Measurements from ENCODE around the gene ZNF792.
"Not testable (repeated sequence)": the region's sequence is repeated elsewhere in the genome, so short reads cannot be mapped to it uniquely, and the experiment has no call there.

ZNF792 gene

DNA sequence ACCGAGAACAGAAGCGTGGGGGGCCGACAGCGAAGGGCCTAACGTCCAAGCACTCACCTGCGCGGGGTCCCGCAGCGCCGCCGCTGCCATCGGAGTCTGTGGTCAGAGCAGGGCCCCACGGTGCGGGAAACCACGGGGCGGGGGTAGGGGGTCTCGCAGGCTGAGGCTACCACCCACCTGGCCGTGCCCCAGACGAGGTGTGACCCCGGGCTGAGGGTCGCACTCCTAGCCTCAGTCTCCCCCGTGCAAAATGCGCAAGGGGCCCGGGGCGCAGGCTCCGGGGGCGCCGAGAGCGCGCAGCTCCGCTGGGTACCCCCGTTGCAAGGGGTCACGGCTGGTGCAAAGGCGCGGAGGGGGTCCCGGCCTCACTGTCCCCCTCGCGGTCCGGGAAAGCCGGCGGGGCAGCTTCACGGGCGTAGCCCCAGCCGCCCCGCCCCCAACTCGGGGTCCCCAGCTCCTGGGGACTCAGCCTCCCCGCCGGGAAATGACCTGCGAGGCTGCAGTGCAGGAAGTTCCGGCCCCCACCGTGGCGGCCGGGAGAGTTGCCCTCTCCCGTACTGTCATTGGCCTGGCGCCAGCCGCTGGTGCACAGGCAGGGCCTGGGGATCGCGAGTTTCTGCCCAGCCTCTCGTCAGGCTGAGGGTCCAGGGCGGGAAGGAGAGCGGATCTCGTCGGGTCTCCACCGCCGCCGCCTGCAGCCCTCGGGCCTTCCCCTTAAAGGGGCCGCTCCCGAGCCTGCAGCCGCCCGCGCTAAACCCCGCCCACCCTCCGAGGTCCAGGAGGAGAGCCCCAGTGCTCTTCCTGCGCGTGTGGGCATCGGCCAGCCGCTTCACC is at the start of gene ZNF792:
Gene ZNF792, minus strand, starts transcription at position 657 of the 834 bp plus-strand sequence. Its CDS starts 567 bp downstream, at position 90.
- peak; percentile 51 for DNase-seq

DNA sequence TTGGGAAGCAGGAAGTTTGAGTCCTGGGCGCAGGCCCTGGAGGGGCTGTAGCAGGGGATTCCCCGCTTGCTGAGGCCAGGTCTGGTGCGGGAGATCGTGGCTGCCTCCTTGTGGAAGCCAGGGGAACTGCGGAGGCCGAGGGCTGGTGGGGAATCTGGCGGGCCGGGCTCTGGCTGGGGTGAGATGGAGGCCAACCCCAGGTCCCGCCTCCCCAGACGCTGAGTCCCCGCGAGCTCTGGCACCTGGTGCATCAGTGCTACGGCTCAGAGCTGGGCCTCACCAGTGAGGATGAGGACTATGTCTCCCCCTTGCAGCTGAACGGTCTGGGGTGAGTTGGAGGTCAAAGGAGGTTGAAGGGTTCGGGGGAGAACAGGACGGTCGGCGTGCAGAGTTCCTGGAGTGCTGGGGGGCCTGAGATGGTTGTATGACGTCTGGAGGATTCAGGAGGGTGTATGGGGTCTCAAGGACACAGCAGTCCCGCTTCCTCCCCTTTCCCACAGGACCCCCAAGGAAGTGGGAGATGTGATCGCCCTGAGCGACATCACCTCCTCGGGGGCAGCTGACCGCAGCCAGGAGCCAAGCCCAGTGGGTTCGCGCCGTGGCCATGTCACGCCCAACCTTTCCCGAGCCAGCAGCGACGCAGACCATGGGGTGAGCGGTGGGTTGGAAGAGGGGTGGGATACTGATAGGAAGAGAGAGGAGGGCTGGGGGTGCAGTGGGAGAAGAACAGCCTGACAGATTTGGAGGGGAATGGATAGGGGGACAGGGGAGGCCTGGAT is 49.2 kb upstream of the ZNF792 start:
- peak; percentile 77 for DNase-seq

DNA sequence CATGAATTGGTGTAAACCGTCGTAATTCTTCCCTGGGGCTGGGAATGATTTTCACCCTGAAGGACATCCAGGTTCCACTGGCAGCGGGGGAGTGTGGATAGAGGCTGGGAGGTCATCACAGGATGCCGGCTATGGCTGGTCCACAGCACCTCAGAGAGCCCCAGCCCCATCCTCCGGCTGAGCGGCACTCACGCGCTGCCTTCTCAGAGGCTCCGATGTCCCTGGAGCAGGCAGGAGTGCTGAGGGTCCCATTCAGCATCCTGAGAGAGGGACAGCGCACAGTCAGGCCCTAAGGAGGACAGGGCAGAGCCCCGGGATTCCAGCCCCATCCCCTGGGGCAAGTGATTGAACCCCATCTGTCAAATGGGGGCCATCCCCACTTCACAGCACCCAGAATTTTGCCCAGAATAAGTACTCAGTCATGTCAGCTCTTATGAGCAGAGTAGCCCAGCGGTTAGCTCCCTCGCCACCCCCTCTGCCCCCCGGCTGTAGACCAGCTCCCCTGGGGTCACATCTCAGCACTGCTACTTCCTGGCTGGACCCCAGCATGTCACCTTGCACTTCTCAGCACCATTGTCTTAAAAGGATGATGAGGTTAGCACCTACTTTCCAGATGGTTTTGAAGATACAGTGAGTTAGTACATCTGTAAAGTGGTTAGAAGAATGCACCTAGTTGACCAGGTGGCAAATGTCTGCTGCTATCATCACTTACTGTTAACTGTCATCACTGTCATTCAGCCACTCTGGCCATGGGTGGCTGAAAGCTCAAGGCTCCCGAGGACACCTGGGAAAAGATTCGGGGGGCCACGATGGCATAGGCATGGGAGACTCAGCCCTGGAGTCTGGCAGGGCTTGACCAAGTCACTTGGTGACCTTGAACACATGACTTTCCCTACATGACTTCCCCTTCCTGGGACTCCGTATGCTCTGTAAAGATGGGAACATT is 48.0 kb upstream of the ZNF792 start:
- no peak for DNase-seq

DNA sequence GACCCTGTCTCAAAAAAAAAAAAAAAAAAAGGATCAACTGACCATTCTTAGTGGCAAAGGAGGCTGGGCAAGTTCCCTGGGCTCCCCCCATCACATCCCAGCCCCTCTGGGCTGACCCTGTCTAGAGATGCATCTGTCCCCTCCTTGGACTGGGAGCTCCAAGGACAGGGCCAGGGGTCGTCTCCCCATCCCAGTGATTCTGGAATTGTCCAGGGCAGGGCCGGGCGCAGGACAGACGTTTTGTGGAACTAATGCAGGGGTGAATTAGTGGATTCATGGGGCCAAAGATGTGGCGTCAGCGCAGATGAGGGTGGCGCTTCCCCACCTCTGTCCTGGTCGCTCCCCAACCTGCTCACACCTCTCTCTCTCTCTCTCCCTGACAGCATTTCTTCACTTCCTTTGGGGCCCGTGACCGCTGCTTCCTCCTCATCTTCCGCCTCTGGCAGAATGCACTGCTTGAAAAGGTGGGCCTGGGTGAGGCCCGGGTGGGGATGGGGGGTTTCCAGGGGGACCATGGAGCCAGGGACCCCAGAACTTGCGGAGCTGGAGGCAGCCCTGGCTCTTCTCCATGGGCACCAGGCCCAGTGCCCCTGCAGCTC is 47.2 kb upstream of the ZNF792 start:
- DNase-seq: no peak

DNA sequence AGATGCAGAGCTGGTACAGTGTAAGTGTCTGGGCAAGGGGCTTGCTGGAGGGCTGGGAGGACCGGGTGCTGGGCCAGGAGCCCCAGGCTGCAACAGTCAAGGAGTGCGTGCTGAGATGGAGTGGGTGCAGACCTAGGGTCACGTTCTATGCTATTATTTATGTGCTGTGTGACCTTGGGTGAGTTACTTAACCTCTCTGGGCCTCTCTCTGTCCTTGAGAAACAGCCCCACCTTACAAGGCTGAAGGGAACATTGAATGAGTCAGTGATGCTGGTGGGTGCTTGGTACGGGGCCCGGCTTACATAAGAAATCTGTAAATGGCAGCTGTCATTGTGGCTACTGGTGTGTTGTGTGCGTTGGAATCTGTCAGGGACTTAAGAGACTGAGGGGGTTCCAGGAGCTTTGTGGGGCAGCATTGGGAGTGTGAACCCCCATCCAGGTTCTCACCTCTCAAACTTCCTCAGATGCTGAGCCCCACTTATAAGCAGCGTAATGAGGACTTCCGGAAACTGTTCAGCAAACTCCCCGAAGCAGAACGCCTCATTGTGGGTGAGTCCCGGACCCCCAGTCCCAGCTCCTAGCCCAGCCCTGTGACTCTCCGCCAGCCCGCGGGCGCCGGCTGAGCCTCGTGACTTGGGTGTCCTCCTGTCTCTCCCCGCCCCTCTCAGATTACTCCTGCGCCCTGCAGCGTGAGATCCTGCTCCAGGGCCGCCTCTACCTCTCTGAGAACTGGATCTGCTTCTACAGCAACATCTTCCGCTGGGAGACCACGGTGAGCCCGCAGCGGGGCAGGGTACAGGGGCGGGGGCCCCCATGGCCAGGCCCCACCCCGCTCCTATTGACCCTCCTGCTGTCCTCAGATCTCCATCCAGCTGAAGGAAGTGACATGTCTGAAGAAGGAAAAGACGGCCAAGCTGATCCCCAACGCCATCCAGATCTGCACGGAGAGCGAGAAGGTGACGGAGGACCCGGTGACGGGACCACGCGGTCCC is 45.7 kb upstream of the ZNF792 start:
- DNase-seq: no peak

DNA sequence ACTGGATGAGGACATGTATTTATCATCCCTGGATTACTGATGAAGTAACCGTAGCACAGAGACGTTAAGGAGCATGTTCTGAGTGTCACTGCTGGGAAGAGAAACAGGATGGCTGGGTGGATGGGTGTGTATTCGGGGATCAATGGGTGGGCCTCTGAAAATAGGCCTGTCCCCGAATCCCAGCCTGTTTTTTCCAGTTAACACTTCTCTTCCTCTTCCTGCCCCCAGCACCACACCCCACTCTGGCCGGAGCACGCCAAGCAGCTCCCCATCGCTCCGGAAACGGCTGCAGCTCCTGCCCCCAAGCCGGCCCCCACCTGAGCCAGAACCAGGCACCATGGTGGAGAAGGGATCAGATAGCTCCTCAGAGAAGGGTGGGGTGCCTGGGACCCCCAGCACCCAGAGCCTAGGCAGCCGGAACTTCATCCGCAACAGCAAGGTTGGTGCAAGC is 44.9 kb upstream of the ZNF792 start:
- DNase-seq: no peak

DNA sequence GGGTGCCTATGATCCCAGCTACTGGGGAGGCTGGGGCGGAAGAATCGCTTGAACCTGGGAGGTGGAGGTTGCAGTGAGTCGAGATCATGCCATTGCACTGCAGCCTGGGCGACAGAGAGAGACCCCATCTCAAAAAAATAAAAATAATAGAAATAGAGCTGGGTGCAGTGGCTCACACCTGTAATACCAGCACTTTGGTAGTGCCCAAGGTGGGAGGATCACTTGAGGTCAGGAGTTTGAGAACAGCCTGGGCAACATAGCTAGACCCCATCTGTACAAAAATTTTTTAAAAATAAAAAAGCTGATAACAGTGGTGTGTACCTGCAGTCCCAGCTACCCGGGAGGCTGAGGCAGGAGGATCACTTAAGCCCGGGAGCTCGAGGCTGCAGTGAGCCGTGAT is 43.4 kb upstream of the ZNF792 start:
- not testable (repeated sequence) for DNase-seq

DNA sequence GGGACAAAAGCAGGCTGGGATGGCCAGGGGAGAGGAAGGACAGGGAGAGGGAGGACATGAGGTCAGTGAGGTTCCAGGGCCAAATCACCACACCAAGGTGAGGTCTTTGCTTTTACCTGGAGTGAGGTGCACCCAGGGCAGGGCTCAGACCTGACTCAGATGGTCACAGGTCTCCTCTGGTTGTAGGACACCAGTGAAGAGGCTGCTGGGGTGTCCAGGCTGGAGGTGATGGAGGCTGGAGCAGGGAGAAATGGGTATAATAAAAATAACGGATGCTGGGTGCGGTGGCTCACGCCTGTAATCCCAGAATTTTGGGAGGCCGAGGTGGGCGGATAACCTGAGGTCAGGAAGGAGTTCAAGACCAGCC is 43.0 kb upstream of the ZNF792 start:
- DNase-seq: no peak

DNA sequence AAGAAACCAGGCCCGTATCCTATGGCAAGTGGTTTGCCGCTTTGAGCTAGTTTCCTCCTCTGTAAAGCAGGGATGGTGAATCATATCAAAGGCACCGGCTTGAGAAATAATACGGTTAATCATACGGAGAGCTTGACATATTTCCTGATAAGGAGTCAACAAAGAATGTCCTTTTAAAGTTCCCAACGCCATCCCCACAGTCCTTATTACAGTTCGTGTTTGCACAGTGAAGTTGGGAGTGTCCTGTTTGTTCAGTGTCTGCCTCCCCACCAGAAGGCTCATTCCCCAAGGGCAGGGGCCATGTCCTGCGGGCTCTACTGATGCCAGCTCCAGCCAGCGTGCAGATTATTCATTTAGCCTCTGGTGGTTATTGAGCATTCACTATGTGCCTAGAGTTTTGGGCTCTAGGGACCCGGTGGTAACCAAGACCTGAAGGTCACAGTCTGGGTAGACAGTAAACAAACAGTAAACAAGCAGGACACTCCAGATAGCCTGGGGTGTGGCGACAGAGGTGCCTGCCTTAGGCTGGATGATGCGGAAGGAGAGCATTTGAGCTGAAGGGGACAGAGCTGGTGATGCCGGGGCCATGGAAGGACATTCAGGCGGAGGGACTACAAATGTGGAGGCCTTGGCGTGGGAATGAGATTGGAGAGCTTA is 42.4 kb upstream of the ZNF792 start:
- no peak for DNase-seq

DNA sequence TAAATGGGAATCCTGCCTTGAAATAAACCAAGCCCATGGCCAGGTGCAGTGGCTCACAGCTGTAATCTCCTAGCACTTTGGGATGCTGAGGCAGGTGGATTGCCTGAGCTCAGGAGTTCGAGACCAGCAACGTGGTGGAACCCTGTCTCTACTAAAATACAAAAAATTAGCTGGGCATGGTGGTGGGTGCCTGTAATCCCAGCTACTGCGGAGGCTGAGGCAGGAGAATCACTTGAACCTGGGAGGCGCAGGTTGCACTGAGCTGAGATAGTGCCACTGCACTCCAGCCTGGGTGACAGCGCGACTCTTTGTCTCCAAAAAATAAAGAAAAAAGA is 41.9 kb upstream of the ZNF792 start:
- not testable (repeated sequence) for DNase-seq

DNA sequence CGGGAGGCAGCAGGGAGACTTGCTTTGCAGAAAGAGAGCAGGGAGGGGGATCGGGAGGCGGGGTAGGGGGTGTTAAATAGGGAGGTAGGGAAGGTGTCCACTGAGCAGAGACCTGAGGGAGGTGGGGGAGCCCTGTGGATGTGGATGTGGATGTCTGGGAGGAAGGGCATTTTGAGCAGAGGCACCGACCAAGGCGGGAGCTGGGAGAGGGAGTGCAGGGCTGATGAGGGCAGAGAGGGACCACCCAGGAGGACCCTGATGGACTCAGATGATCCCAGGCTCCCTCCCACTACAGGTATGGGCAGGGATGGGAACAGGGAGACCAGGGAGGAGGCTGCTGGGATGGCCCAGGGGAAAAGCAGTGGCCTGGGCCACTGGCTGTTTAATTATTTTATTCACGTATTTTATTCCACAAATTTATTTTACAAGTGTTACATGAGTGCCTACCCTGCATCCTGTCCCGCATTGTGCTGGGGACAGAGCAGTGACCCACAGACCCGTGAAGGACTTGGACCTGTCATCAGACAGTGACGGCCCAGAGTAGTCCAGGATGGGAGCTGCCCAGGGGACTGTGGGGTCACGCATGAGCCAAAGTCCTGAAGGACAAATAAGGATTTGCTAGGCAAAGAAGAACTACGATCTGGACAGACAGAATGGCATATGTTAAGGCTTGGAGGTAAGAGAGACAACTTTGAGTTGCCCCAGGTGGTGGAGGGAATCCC is 41.4 kb upstream of the ZNF792 start:
- DNase-seq: no peak

DNA sequence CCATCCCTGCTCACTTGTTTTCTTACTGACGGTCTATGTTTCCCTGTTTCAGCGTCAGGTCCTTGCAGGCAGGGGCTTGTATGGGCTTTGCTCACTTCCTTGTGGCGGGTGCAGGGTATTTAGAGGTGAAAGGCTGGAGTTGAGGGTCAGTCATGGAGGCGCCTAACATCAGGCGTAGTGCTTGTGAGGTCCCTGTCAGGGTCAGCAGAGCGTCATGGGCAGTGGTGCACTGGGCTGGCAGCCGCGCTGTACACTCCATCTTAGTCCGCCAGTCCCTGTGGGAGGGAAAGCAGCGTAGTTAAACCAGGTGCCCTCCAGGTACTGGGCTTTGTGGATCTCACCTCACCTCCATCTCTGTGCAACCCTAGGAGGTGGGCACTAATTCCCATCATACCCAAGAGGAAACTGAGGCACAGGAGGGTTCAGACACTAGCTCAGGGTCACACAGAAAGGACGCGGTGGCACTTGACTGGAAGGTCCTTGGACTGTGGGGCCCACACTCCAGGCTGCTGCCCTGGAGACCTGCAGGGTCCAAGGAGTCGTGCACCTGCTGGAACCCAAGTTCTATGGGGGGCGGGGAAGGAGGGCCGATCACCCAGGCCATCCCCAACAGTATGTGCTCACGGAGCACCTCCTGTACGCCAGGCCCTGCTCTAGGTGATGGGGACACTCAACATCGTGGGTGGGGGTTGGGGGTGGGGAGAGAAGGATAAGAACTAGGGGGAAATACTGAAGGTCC is 40.7 kb upstream of the ZNF792 start:
- no peak for DNase-seq

DNA sequence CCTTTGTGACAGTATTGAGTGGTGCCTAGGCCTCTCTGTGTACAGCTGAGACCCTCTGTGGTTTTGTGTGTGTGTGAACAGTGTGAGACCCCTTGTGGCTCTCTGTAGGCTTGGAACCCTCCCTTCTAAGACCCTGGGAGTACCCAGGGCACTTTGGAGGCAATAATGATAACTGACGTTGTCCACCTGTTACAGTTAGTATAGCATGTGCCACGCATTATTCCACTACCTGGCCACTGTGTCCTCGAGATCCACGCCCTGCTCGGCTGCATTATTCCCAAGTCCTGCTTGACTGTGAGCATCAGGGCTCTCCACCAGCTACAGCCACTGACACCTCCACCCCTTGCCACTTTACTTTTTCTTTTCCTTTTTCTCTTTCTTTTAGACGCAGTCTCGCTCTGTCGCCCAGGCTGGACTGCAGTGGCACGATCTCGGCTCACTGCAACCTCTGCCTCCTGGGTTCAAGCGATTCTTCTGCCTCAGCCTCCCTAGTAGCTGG is 38.1 kb upstream of the ZNF792 start:
- no peak for DNase-seq

DNA sequence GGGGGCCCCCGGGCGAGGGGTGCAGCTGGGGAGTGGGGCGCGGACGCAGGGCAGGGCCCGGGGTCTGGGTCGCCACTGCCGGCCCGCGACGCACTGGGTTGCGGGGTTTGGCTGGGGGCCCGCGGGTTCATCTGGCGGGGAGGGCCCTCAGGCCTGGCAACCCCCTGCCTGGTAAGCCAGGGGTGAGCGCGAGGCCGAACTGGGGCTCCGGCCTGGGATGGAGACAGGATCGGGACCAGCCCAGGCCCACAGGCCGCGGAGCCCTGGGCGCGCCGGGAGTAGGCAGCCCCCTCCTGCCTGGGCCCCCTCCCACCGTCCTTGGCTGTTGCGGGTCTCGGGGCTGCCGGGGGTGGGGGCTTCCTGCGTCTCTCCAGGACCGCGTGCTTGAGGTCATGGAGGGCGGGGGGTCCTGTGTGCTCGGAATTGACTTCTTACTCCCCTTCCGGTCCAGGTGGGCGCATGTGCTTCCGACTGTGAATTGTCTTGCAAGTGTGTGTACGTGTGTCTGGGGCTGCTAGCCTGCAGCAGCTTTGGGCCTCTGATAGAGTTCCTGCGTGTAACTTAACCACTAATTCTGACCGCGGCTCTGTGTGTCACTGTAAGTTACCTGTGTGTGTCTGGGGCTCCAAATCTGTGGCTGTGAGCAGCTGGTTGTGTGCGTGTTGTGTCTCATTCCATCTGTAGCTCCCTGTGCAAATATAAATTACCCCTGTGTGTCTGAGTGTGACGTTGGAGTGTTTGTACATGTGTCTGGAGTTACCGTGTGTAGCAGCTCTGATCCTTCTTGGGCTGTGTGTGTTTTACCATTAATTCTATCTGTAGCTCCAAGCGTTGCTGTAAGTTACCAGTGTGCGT is 36.8 kb upstream of the ZNF792 start:
- peak; percentile 55 for DNase-seq

DNA sequence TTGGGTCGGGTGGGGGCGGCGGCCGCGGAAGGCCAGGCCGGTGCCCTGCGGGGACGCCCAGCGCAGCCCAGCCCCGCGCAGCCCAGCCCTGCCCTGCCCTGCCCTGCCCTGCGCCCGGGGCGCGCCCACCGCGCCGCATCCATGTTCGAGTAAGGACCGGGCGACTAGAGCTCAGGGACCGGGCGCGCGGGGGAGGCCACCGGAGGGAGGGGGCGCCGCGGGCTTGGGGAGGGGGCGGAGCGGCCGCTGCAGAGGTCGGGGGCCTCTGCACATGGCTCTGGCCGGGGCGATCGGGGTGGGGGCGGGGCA is 36.3 kb upstream of the ZNF792 start:
- no peak for DNase-seq

DNA sequence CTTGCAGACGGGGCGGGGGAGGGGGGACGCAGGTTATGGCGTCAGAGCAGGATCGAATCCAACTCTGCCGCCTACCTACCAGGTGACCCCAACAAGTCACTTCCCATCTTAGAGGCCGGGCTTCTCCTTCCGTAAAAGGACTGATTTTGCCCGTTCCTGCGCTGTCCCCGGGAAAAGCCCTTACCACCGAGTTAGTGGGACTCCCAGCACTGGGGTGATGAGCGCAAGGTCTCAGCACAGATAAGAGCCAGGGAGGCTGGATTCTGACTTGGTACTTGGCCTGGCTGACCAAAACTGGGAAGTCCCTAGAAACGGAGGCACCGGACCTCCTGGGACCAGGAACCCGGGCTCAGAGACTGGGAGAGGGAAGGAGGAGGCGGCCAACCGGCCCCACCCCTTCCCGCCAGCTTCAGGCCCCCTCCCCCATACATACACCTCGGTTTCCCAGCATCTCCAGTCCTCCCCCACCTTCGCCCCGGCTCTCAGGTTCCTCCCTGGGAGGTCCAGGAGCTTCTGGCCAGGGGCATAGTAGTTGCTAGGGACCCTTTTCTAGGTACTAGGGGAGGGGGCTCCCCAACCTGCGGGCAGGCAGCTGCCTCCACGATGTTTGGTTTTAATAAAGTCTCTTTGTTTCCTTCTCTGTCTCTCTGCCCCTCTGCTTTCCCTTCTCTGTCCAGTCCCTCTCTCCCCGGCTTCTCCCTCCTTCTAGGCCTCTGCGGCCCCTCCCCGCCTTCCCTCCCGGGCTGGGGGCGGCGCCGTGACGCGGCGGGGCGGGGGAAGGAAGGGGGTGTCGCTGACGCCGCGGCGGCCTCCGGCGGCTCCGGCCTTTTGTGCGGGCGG is 35.7 kb upstream of the ZNF792 start, which contains the start of gene GRAMD1A:
Gene GRAMD1A, plus strand, starts transcription at position 826 of the 840 bp plus-strand sequence. CDS start 156 bp downstream, outside the sequence.
- peak; percentile 75 for DNase-seq

All from stimulated activated CD4-positive, alpha-beta T cell treated with anti-CD3 and anti-CD28 coated beads, Interleukin-12 subunit alpha, Interleukin-12 subunit beta, amount 100 ng/mL, for 4 hours (primary cell).